GM23248 (cell line): ENCODE data around the gene ASRGL1.

Source experiments
- EZH2 ChIP-seq: fragments of 200-600 bp; sonication (generic); IDR thresholded peaks from 2 replicates; pipeline ENCODE4 v1.6.1; 2018; ENCODE audit warnings: antibody characterized with exemption, mild to moderate bottlenecking; ENCODE audit not compliant: insufficient read depth, poor library complexity, severe bottlenecking
- EZH2phosphoT487 ChIP-seq: fragments of 200-600 bp; sonication (generic); IDR thresholded peaks from 2 replicates; pipeline ENCODE4 v1.6.1; 2018; ENCODE audit warnings: antibody characterized with exemption, moderate library complexity, mild to moderate bottlenecking, low read depth; ENCODE audit not compliant: insufficient read depth

DNA sequence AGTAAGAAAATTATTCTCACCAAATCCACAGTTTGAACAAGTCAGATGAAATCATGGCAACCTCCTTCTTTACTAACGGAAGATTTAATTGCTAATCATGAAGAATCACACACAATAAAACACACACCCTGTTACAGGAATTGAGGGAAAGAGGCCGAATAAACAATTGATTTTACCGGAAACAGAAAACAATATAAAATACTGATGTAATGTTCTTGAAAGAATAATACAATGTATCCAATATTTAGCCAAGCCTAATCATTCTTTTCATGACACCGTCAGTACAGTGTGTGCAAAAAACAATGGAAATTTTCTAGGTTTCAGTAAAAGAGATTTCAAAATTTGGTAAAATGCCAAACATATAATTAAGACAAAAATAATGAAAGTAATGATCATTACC is 23.4 kb downstream of the ASRGL1 start:
- TF ChIP-seq EZH2: no peak
- no peak for TF ChIP-seq EZH2phosphoT487
